ENCODE data around the gene PUS1.
"Not testable (repeated sequence)": the region's sequence is repeated elsewhere in the genome, so short reads cannot be mapped to it uniquely, and the experiment has no call there.

The PUS1 gene

DNA sequence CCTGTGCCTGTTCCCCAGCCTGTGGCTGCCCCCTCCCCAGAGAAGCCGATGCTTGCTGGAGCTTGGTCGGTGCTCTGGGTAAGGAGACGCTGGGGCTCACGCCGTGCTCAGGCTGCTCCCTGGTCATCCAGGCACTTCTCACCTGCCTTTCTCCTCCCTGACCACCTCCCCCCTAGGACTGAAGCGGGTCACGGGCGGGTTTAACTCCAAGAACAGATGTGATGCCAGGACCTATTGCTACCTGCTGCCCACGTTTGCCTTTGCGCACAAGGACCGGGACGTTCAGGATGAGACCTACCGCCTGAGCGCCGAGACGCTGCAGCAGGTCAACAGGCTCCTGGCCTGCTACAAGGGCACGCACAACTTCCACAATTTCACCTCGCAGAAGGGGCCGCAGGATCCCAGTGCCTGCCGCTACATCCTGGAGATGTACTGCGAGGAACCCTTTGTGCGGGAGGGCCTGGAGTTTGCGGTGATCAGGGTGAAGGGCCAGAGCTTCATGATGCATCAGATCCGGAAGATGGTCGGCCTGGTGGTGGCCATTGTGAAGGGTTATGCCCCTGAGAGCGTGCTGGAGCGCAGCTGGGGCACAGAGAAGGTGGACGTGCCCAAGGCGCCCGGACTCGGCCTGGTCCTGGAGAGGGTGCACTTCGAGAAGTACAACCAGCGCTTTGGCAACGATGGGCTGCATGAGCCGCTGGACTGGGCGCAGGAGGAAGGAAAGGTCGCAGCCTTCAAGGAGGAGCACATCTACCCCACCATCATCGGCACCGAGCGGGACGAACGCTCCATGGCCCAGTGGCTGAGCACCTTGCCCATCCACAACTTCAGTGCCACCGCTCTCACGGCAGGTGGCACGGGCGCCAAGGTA, 12.3 kb downstream of the PUS1 start:
- DNase-seq: peak; percentile 10

DNA sequence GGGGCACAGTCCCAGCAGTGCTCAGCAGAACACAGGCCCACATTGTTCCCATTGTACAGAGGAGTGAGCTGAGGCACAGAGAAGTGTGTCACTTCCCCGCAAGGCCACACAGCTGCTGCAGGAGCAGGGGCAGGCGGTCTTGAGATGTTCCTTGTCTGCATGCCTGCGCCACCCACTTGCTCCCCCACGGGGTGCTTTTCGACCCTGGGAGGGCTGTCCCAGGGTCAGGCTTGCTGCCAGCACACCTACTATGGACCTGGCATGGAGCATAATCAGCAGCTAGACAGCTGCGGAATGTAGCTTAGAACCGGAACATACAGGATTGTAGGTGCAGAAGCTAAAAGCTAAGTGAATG, 12.9 kb downstream of the PUS1 start:
- peak; percentile 3 for DNase-seq

DNA sequence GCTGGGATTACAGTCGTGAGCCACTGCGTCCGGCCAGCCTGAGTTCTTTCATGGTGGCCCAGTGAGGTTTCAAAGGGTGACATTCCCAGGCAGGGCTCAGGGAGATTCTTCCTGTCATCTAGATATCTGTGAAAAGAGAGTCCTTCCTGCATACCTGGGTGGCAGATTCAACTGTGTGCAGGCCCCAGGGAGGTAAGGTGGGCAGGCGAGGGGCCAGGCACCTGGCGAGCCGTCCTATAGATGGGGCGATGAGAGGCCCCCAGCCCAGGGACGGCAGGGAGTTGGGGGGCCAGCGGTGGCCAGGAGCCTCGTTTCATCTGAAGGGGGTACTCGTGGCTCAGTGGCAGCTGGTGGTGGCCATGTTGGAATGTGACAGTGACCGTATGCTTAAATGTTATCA, 13.6 kb downstream of the PUS1 start:
- peak; percentile 7 for DNase-seq

DNA sequence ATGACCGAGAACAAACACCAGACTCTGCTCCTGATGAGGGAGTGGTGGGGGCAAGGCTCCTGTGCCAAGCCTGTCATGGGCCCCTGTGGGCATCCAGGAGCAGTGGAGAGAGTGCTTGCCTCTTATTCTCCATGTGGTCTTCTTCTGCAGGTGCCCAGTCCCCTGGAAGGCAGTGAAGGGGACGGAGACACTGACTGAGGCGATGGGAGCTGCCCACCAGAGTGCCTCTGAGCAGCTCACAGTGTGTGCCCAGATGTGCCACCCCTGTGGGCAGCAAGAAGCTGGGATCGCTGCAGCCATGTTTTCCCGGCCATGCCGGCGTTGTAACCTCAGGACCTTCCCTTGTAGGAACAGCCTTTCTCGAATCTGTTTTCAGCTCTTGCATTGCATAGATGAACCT, 14.3 kb downstream of the PUS1 start:
- DNase-seq: peak; percentile 9

DNA sequence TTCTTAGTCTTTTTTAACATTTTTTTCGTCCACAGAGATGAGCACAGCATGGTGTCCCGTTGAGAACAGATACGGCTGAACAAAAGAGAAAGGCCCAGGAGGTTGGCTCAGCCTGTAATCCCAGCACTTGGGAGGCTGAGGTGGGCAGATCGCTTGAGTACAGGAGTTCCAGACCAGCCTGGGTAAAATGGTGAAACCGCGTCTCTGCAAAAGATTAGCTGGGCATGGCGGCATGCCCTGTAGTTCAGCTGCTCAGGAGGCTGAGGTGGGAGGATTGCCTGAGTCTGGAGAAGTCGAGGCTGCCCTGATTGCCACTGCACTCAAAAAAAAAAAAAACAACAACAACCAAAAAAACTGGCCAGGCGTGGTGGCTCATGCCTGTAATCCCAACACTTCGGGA, 14.8 kb downstream of the PUS1 start:
- DNase-seq: peak; percentile 4

DNA sequence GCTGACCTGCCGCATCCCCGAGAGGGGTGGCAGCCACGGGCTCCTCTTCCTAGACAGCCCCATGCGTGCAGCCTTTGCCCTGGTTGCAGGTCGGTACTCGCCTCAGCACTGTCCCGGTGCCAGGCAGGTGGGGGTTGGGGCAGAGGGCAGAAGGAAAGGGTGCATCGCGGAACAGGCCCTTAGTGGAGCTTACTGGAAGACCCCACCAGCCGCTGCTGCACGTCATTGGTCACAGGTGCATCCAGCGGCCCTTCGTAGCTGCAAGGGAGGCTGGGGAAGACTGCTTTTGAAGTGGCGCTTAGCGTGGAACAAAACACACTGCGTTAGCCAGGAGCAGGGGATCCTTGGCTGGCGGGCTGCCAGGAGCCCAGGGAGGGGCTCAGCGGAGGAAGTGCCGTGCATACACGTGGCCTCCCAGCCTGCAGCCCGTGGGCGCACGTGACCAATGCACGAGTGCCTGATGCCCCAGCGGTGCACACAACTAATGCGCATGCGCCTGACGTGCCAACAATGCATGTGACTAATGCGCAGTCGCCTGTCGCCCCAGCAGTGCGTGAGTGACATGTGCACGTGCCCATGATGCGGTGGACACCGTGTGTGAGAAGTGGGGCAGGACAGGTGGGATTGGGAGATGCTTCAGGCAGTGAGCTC, 15.7 kb downstream of the PUS1 start:
- DNase-seq: peak; percentile 11

DNA sequence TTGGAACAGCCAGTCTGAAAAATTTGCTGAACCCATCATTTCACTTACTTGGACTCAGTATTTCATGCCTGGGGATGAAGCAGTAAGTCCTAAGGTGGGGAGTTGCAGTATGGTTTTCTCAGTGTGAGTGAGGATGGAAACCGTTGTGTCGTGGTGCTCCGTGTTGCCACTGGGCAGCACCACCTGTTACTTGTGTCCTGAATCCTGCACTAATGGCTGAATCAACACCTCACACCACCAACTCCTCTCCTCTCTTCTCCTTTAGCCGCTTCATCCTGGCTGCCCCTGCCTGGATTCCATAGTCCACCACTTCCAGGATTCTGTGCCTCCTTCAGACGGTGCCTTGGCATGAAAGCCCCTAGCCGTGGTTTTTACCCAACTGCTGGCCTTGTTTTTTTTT, 17.7 kb downstream of the PUS1 start:
- DNase-seq: peak; percentile 4

DNA sequence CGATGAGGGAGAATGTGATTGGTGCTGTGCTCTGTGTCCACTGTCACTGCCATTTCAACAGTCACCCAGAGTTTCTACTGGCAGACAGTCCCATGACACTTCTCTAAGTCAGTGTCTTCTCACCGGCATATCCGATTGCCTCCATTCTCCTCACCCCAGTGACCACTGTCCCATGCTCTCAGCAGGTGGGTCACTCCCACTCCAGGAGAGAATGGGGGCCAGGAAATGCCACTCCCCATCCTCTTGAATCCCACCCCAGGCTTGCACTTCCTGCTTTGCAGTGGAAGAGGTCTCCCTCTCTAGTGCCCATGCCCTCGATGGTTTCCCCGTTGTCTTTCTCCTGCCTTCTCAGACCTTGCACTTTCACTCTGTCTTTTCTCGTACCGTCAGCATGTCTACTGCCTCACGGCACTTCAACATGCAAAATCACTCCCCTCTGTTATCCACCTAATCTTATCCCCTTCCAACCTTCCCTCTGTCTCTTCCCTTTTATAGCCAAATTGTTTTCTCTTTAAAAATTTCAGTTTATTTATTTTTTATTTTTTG, 18.5 kb downstream of the PUS1 start:
- DNase-seq: peak; percentile 18

DNA sequence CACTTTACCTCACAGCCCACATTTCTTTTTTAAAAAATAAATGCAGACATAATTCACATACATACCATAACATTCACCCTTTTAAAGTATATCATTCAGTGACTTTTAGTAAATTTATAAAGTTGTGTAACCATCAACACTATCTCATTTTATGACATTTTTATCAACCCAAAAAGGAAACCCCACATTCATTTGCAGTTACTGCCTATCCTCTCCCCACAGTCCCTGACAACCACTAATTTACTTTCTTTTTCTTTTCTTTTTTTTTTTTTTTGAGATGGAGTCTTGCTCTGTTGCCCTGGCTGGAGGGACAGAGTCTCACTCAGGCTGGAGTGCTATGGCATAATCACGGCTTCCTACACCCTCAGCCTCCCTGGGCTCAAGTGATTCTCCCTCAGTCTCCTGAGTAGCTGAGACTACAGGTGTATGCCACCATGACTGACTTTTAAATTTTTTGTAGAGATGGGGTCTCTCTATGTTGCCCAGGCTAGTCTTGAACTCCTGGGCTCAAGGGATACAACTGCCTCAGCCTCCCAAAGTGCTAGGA, 19.2 kb downstream of the PUS1 start:
- peak; percentile 12 for DNase-seq

DNA sequence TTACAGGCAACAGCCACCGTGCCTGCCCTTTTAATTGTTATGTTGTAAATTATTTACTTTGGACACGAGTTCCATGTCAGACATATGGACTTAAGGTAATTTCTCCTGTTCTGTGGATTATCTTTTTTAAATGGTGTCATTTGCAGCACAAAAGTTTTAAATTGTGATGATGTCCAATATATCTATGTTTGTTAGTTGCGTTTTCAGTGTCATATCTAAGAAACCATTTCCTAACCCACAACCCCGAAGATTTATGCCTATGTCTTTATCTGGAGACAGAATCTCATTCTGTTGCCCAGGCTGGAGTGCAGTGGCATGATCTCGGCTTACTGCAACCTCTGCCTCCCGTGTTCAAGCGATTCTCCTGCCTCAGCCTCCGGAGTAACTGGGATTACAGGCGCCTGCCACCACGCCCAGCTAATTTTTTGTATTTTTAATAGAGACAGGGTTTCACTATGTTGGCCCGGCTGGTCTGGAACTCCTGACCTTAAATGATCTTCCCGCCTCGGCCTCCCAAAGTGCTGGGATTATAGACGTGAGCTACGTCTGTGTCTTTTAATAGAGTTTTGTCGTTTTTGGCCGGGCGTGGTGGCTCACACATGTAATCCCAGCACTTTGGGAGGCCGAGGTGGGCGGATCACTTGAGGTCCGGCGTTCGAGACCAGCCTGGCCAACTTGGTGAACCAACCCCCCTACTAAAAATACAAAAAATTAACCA, 19.8 kb downstream of the PUS1 start:
- not testable (repeated sequence) for DNase-seq

DNA sequence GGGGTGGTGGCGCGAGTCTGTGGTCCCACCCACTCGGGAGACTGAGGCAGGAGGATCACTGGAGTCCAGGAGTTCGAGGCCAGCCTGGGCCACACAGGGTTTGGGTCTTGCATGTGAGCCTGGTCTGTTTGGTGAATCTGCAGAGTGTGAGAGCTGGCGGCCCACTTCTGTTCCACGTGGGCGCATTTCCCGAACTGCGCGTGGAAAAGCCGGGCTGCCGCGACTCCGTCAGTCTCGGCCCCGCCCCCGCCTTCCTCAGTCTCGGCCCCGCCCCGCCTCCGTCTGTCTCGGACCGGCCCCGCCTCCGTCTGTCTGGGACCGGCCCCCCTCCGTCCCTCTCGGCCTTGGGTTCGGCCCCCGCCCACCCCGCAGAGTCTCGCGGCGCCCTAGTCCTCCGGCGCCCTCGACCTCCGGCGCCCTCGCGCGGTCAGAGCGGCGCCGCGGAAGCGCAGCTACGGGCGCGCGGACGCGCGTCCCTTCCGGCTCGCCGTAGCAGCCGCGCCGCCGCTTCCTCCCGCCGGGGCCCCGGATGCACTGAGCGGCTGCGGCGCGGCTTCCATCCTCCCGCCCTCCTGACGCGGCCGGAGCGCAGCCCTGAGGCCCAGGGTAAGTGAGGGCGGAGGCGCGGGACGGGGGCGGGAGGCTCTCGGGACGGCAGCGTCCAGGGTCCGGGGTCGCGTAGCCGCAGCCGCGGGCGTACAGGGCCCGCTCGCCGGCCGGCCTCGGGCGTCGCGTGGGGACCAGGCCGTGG, 20.5 kb downstream of the PUS1 start, which contains the start of gene EP400:
EP400 (plus strand) TSS at position 512 of the 751 bp plus-strand sequence. CDS start 10,678 bp downstream, outside the sequence.
- peak; percentile 95 for DNase-seq

DNA sequence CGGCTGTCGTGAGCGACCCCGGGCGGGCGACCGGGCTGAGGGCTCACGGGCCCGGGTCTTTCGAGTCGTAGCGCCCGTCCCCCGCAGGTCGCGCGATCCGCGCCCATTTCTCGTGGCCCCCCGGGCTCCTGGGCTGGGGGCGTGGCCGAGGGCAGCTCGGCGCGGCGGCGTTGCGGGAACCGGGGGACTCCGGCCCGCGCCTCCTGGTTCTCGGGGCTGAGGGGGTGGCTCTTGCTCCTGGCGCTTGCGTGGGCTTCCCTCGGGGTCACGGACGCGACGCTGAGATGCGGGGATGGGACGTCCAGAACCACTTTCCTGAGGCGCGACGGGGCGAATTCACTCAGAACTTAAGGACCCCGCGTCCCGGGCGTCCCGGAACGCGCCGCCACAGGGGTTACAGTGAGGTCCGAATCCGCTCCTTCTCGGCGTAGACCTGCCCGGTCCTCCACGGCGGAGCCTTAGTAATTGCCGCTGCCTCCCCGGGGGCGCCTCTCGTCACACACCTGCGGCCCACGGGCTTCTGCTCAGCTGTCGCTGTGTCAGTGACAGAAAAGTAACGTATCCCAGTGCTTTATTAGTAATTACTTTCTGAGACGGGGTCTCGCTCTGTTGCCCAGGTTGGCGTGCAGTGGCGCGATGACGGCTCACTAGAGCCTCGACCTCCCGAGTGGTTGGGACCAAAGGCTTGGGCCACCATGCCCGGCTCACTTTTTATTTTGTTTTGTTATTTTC, 21.3 kb downstream of the PUS1 start:
- no peak for DNase-seq

DNA sequence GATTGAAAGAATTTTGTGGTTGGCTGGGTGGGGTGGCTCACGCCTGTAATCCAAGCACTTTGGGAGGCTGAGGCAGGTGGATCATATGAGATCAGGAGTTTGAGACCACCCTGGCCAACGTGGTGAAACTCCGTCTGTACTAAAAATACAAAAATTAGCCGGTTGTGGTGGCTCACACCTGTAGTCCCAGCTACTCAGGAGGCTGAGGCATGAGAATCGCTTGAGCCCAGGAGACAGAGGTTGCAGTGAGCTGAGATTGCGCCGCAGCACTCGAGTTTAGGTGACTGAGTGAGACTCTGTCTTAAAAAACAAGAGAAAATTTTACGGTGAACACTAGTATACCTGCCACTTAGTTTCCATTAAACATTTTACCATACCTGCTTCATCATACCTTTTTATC, 24.7 kb downstream of the PUS1 start:
- peak; percentile 6 for DNase-seq

DNA sequence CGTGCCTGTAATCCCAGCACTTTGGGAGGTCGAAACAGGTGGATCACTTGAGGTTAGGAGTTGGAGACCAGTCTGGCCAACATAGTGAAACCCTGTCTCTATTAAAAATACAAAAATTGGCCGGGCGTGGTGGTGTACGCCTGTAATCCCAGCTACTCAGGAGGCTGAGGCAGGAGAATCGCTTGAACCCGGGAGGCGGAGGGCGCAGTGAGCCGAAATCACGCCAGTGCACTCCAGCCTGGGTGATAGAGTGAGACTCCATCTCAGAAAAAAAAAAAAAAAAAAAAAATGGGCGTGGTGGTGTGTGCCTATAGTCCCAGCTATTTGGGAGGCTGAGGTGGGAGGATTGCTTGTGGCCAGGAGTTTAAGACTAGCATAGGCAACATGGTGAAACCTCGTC, 25.4 kb downstream of the PUS1 start:
- DNase-seq: peak; percentile 4

DNA sequence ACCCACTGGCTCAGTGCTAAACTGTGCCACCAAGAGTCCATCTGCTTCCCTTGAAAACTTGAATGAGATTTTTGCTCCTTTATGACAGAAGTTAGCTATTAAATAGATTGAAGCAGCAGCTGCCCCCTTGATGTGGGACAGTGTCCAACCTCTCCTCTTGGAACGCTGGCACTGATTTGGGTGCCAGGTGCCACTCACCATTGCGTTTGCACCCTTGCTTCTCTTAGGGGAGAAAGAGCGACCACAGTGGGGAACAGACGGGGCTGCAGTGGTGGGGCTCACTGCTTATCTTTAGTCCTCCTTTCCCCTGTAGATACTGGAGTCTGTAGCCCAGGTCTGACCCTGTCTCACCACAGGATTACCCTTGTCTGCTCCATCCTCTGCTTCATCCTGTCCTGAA, 30.0 kb downstream of the PUS1 start:
- DNase-seq: peak; percentile 13

DNA sequence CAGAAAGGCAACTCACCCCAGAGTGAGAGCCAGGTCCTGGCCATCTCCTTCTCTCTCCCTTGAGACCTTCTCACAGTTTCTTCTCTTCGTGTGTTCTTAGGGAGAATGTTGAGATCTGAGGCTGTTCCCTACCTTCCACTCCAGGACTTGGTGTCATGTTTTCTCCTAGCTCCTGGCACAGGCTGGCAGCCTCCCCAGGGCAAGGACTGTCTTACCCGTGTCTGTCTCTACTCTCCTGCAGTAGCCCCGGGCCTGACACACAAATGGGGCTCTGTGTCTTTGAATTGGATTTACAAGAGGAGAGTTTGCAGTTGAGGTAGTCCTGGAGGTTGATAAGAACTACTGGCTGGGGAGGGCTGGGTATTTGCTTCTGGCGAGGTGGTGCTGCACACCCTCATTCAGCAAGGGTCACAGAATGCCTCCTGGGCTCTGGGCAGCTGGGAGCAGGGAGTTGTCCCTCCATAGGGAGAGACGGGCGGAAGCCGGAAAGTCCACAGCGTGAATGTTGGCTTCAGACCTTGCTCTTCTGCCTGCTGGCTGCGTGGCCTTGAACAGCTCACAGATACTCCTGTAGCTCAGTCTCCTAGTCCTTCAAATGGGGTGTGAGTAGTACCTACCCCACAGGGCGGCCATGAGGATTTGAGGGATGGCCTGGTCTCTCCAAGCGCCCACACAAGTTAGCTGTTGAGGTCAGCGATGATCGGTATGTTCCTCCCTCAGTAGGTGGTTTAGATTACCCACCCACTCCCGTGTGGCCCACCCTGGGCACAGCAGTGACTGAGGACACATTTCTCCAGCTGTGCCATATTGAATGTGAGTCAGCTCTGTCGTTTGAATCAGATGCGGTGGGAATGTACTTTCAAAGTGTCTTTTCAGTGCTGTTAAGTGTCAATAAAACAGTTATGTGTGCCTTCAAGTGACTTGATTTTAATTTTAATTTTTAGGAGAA, 30.8 kb downstream of the PUS1 start:
- peak; percentile 13 for DNase-seq

DNA sequence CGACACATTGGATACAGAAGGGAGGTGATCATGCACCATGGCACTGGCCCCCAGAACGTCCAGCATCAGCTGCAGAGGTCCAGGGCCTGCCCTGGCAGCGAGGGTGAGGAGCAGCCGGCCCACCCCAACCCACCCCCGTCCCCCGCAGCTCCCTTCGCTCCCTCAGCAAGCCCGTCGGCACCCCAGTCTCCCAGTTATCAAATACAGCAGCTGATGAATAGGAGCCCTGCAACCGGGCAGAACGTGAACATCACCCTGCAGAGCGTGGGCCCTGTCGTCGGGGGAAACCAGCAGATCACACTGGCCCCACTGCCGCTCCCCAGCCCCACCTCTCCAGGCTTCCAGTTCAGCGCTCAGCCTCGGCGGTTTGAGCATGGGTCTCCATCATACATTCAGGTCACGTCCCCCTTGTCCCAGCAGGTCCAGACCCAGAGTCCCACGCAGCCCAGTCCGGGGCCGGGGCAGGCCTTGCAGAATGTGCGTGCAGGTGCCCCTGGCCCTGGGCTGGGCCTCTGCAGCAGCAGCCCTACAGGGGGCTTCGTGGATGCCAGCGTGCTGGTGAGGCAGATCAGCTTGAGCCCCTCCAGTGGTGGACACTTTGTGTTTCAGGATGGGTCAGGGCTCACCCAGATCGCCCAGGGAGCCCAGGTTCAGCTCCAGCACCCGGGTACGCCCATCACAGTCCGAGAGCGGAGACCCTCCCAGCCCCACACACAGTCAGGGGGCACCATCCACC, 31.7 kb downstream of the PUS1 start:
- peak; percentile 8 for DNase-seq

DNA sequence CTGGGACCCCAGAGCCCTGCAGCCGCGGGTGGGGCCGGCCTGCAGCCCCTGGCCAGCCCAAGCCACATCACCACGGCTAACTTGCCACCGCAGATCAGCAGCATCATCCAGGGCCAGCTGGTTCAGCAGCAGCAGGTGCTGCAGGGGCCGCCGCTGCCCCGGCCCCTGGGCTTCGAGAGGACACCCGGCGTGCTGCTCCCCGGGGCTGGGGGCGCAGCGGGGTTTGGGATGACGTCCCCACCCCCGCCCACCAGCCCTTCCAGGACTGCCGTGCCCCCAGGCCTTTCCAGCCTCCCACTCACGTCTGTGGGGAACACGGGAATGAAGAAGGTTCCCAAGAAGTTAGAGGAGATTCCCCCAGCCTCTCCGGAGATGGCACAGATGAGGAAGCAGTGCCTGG, 32.3 kb downstream of the PUS1 start:
- DNase-seq: not testable (repeated sequence)

DNA sequence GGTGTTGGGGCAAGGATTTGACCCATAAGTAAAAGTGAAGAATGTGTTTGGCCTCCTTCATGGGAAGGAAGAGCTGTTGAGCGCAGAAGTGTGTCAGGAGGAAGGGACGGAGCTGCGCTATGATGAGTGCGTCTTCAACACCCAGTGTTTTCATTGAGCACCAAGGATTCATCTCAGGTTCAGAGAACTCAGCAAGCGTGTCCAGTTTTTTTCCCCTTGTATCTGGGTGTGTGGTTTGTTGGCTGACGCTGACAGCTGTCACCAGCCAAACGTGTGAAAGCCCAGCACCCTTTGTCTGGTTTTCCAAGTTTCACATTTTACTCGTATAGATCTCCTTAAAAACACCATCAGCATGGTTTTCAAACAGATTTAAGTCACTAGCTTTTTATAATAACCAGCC, 33.0 kb downstream of the PUS1 start:
- peak; percentile 6 for DNase-seq

DNA sequence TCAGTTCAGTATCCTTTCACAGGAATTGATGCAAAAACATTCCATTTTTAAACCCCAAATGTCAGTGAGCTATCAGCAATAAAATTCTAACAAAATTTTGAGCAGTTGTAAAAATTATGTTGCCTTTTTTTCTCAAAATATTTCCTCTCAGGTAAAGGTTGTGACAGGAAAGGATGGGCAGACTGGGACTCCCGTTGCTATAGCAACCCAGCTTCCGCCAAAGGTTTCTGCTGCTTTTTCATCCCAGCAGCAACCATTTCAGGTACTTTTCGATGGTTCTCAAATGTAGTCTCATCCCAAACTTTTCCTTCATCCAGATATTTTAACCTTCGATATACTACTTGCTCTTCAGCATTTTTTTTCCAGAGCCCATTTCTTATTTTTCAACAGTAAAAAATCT, 34.3 kb downstream of the PUS1 start:
- DNase-seq: peak; percentile 16
